GM23338 (cell line): ENCODE data around the gene LIMCH1. TPM values are rescaled to one million over a fixed set of nuclear protein-coding genes. Genes with fewer than 3 reads are reported as not detected.
A peak's percentile ranks its signal among the peaks of the same experiment; 100 is the strongest.

Source experiments
- ATAC-seq: fragments of 200-7000 bp; cut with Tn5 transposase; 3 replicates; pipeline ENCODE4 v1.9.1; 2020
- DNase-seq: peaks from one replicate; pipeline ENCODE4 v3.0.0-alpha.2; 2015; ENCODE audit warnings: low spot score
- H2AFZ ChIP-seq: fragments of 200-600 bp; sonication (generic); 2 replicates; pipeline ENCODE4 v1.8.0; 2016; ENCODE audit warnings: antibody characterized with exemption, mild to moderate bottlenecking, moderate library complexity
- H3F3A ChIP-seq: fragments of 200-600 bp; sonication (generic); replicated peaks from 2 replicates; pipeline ENCODE4 v1.8.0; 2017; ENCODE audit warnings: antibody characterized with exemption, mixed run types, low read depth
- H3K27ac ChIP-seq: fragments of 200-600 bp; sonication (generic); 2 replicates; pipeline ENCODE4 v1.6.1; 2016; ENCODE audit warnings: low read depth
- H3K27me3 ChIP-seq: fragments of 200-600 bp; sonication (generic); 2 replicates; pipeline ENCODE4 v1.8.0; 2016; ENCODE audit warnings: mild to moderate bottlenecking, mixed run types, moderate library complexity; ENCODE audit not compliant: insufficient read depth
- H3K36me3 ChIP-seq: fragments of 200-600 bp; sonication (generic); 2 replicates; pipeline ENCODE4 v1.8.0; 2016; ENCODE audit warnings: mild to moderate bottlenecking; ENCODE audit not compliant: insufficient read depth
- H3K4me1 ChIP-seq: fragments of 200-600 bp; sonication (generic); 2 replicates; pipeline ENCODE4 v1.8.0; 2016; ENCODE audit warnings: mild to moderate bottlenecking, moderate library complexity; ENCODE audit not compliant: insufficient read depth
- H3K4me2 ChIP-seq: fragments of 200-600 bp; sonication (generic); 2 replicates; pipeline ENCODE4 v1.7.1; 2017; ENCODE audit warnings: mixed run types
- H3K4me3 ChIP-seq: fragments of 200-600 bp; sonication (generic); 2 replicates; pipeline ENCODE4 v1.6.1; 2016; ENCODE audit warnings: mixed run types
- H3K79me2 ChIP-seq: fragments of 200-600 bp; sonication (generic); replicated peaks from 2 replicates; pipeline ENCODE4 v1.8.0; 2017; ENCODE audit warnings: mild to moderate bottlenecking; ENCODE audit not compliant: insufficient read depth
- H3K9me2 ChIP-seq: fragments of 200-600 bp; sonication (generic); 2 replicates; pipeline ENCODE4 v1.8.0; 2017; ENCODE audit not compliant: insufficient read depth
- H4K20me1 ChIP-seq: fragments of 200-600 bp; sonication (generic); replicated peaks from 2 replicates; pipeline ENCODE4 v1.8.0; 2017; ENCODE audit warnings: mild to moderate bottlenecking; ENCODE audit not compliant: insufficient read depth
- H3K27ac Mint-ChIP-seq: 2 replicates; pipeline ENCODE4 v1.8.0; 2020; ENCODE audit warnings: inconsistent platforms, mild to moderate bottlenecking, moderate library complexity, mixed read lengths
- H3K27me3 Mint-ChIP-seq: 3 replicates; pipeline ENCODE4 v1.8.0; 2022; ENCODE audit warnings: low read depth, mild to moderate bottlenecking, moderate library complexity, mixed read lengths, inconsistent platforms; ENCODE audit not compliant: insufficient read depth, poor library complexity
- H3K36me3 Mint-ChIP-seq: 3 replicates; pipeline ENCODE4 v1.8.0; 2021; ENCODE audit warnings: low read depth, mild to moderate bottlenecking, inconsistent platforms, moderate library complexity, mixed read lengths
- H3K4me1 Mint-ChIP-seq: 3 replicates; pipeline ENCODE4 v1.8.0; 2020; ENCODE audit warnings: mild to moderate bottlenecking, inconsistent platforms, mixed read lengths
- H3K4me3 Mint-ChIP-seq: 3 replicates; pipeline ENCODE4 v1.8.0; 2021; ENCODE audit warnings: moderate library complexity, mild to moderate bottlenecking, inconsistent platforms, mixed read lengths
- H3K9me3 Mint-ChIP-seq: 3 replicates; pipeline ENCODE4 v1.8.0; 2020; ENCODE audit warnings: moderate library complexity, mild to moderate bottlenecking, inconsistent platforms, mixed read lengths
- CREB1 ChIP-seq: fragments of 250-450 bp; sonication (Bioruptor Pico); IDR thresholded peaks from 2 replicates; pipeline ENCODE4 v1.5.0; 2020; ENCODE audit warnings: low read depth, mild to moderate bottlenecking, moderate library complexity
- CTCF ChIP-seq, 2 experiments: fragments of 200-600 bp in 1 of 2; sonication (generic) in 1 of 2; conservative IDR thresholded peaks; 2 replicates each; pipeline versions ENCODE4 v1.5.1 to v1.6.1; 2016 to 2017; ENCODE audit warnings: antibody characterized with exemption in 2 of 2, low read depth in 2 of 2, mild to moderate bottlenecking in 2 of 2, moderate library complexity in 1 of 2
- ETS1 ChIP-seq: IDR thresholded peaks from 2 replicates; pipeline ENCODE4 v1.6.1; 2016; ENCODE audit warnings: antibody characterized with exemption
- EZH2 ChIP-seq: fragments of 200-600 bp; sonication (generic); IDR thresholded peaks from one replicate; pipeline ENCODE4 v1.8.0; 2017; ENCODE audit warnings: antibody characterized with exemption, mild to moderate bottlenecking, low read depth; ENCODE audit not compliant: unreplicated experiment
- EZH2phosphoT487 ChIP-seq: fragments of 200-600 bp; sonication (generic); IDR thresholded peaks from one replicate; pipeline ENCODE4 v1.8.1; 2018; ENCODE audit warnings: antibody characterized with exemption; ENCODE audit not compliant: unreplicated experiment
- JUNB ChIP-seq: IDR thresholded peaks from one replicate; pipeline ENCODE4 v1.6.1; 2016; ENCODE audit warnings: antibody characterized with exemption; ENCODE audit not compliant: unreplicated experiment
- NANOG ChIP-seq: IDR thresholded peaks from 2 replicates; pipeline ENCODE4 v1.6.1; 2016; ENCODE audit warnings: antibody characterized with exemption, borderline replicate concordance
- POLR2AphosphoS5 ChIP-seq: IDR thresholded peaks from 2 replicates; pipeline ENCODE4 v1.6.1; 2016; ENCODE audit warnings: antibody characterized with exemption, low read depth
- REST ChIP-seq: IDR thresholded peaks from one replicate; pipeline ENCODE4 v1.6.1; 2018; ENCODE audit warnings: antibody characterized with exemption; ENCODE audit not compliant: unreplicated experiment
- STAT1 ChIP-seq: IDR thresholded peaks from one replicate; pipeline ENCODE4 v1.6.1; 2016; ENCODE audit warnings: antibody characterized with exemption; ENCODE audit not compliant: unreplicated experiment
- ZNF114 ChIP-seq: fragments of 250-450 bp; sonication (Bioruptor Pico); IDR thresholded peaks from 2 replicates; pipeline ENCODE4 v1.5.0; 2020; ENCODE audit warnings: mild to moderate bottlenecking, moderate library complexity
- ZNF331 ChIP-seq: fragments of 250-450 bp; sonication (Bioruptor Pico); IDR thresholded peaks from 2 replicates; pipeline ENCODE4 v1.5.0; 2020; ENCODE audit warnings: low read depth, mild to moderate bottlenecking, moderate library complexity
- ZNF462 ChIP-seq: fragments of 250-450 bp; sonication (Bioruptor Pico); IDR thresholded peaks from 2 replicates; pipeline ENCODE4 v1.5.0; 2020; ENCODE audit warnings: mild to moderate bottlenecking, moderate library complexity
- polyA plus RNA-seq: library from polyadenylated mRNA; unstranded; fragments of >200 nt; fragmentation: Nextera tagmentation; extraction: Ambion mirVana; gene quantifications from 2 replicates; pipeline ENCODE4 v1.2.1, GENCODE V29; 2016
- total RNA-seq: library from RNA; depleted of rRNA; stranded (reverse); fragments of >200 nt; shearing (Covaris generic); gene quantifications from 2 replicates; pipeline ENCODE4 v1.2.3, GENCODE V29; 2014

Gene LIMCH1
- total and polyA plus RNA-seq, 2 experiments from 2014 or later = 1.5 TPM

DNA sequence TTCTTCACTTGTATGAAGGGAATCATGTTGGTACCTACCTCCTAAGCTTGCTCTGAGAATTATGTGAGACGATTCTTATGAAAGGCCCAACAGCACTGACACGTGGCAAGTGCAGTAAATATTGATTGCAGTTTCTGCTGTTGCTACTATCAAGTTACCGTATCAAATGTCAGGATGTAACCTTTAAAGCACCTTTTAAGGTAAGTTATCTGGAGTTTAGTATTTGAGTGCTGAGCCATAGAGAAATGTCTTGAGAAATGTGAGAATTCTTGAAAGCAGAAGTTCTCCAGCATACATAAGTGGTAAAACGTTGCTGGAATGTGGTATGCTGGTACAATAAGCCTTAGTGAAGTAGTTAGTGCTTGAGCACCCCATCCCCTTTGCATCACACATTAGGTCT is 120.2 kb downstream of the LIMCH1 start:
- no peak for ATAC-seq

More for the DNA sequence above, 120.2 kb downstream of the LIMCH1 start:
- no peaks in the 10 kb centered on the region for H3K9me2 ChIP-seq
- H3K27ac ChIP-seq = no peak overlapping the region
- H3K4me3 Mint-ChIP-seq = no peak overlapping the region
- H3K27me3 Mint-ChIP-seq = peaks cover 7% of the 10 kb centered on the region
- peak; percentile 3 for DNase-seq
- no peaks in the 10 kb centered on the region for H3K79me2 ChIP-seq
- no peak overlapping the region for H3K27ac Mint-ChIP-seq
- no peak overlapping the region for H3K4me3 ChIP-seq
- no peaks in the 10 kb centered on the region for H3K9me3 Mint-ChIP-seq
- no peaks in the 10 kb centered on the region for H3K4me1 ChIP-seq
- H3K27me3 ChIP-seq = no peaks in the 10 kb centered on the region
- no peaks in the 10 kb centered on the region for H3F3A ChIP-seq
- TF ChIP-seq CTCF (conservative IDR thresholded peaks at IDR 0.05; ENCODE audit: low read depth in 2 of 2) (no peak), NANOG (no peak), ZNF331 (CRISPR knock-in tag) (no peak), ZNF114 (CRISPR knock-in tag) (no peak), REST (no peak), POLR2AphosphoS5 (no peak), ETS1 (no peak), CREB1 (CRISPR knock-in tag) (no peak), JUNB (no peak), STAT1 (no peak), EZH2 (no peak), EZH2phosphoT487 (no peak), ZNF462 (CRISPR knock-in tag) (no peak)
- no peak overlapping the region for H2AFZ ChIP-seq
- no peaks in the 10 kb centered on the region for H4K20me1 ChIP-seq
- H3K36me3 Mint-ChIP-seq = no peaks in the 10 kb centered on the region
- no peaks in the 10 kb centered on the region for H3K36me3 ChIP-seq
- H3K4me2 ChIP-seq = no peak overlapping the region
- peaks cover 5% of the 10 kb centered on the region for H3K4me1 Mint-ChIP-seq
